Astrocyte (in vitro differentiated cells and primary cell): ENCODE results near the gene SYNRG. TPM values are rescaled to one million over a fixed set of nuclear protein-coding genes. Genes with fewer than 3 reads are reported as not detected.

Source experiments
- DNase-seq: peaks from one replicate; pipeline ENCODE4 v3.0.0-alpha.2; 2010; ENCODE audit warnings: low read depth
- FAIRE-seq: peaks from 2 replicates; lab custom pipeline; 2011; peaks lifted over from hg19 to GRCh38; lab: Jason Lieb, UNC
- H2AFZ ChIP-seq: 2 replicates; pipeline ENCODE4 v1.6.0; 2012; ENCODE audit warnings: low read depth, low read length, inconsistent platforms
- H3K27ac ChIP-seq: 2 replicates; pipeline ENCODE4 v1.5.1; 2011; ENCODE audit warnings: low read depth, low read length, inconsistent platforms
- H3K27me3 ChIP-seq: 2 replicates; pipeline ENCODE4 v1.6.0; 2011; ENCODE audit warnings: low read length, inconsistent platforms; ENCODE audit not compliant: insufficient read depth
- H3K36me3 ChIP-seq: 2 replicates; pipeline ENCODE4 v1.5.1; 2011; ENCODE audit warnings: low read length, inconsistent platforms; ENCODE audit not compliant: insufficient read depth
- H3K4me1 ChIP-seq: 2 replicates; pipeline ENCODE4 v1.5.1; 2011; ENCODE audit warnings: low read length, inconsistent platforms; ENCODE audit not compliant: insufficient read depth
- H3K4me2 ChIP-seq: 2 replicates; pipeline ENCODE4 v1.6.0; 2012; ENCODE audit warnings: low read length, inconsistent platforms
- H3K4me3 ChIP-seq: 2 replicates; pipeline ENCODE4 v1.5.1; 2011; ENCODE audit warnings: low read depth, mild to moderate bottlenecking, low read length, inconsistent platforms; ENCODE audit not compliant: insufficient read depth
- H3K79me2 ChIP-seq: 2 replicates; pipeline ENCODE4 v1.6.0; 2012; ENCODE audit warnings: mild to moderate bottlenecking, low read length, inconsistent platforms; ENCODE audit not compliant: insufficient read depth
- H3K9ac ChIP-seq: 2 replicates; pipeline ENCODE4 v1.6.0; 2012; ENCODE audit warnings: mild to moderate bottlenecking, low read length, inconsistent platforms
- H3K9me3 ChIP-seq: 2 replicates; pipeline ENCODE4 v1.5.1; 2012; ENCODE audit warnings: low read depth, mild to moderate bottlenecking, low read length, inconsistent platforms; ENCODE audit not compliant: insufficient read depth
- H4K20me1 ChIP-seq: 2 replicates; pipeline ENCODE4 v1.6.0; 2012; ENCODE audit warnings: low read length, inconsistent platforms; ENCODE audit not compliant: insufficient read depth
- H3K27ac Mint-ChIP-seq: one replicate; pipeline ENCODE4 v1.8.0; 2021; ENCODE audit warnings: mild to moderate bottlenecking, mixed read lengths; ENCODE audit not compliant: unreplicated experiment
- H3K27me3 Mint-ChIP-seq: one replicate; pipeline ENCODE4 v1.8.0; 2021; ENCODE audit warnings: low read depth, mixed read lengths; ENCODE audit not compliant: unreplicated experiment
- H3K36me3 Mint-ChIP-seq: one replicate; pipeline ENCODE4 v1.8.0; 2021; ENCODE audit warnings: low read depth, mixed read lengths; ENCODE audit not compliant: unreplicated experiment
- H3K4me1 Mint-ChIP-seq: one replicate; pipeline ENCODE4 v1.8.0; 2021; ENCODE audit warnings: low read depth, mixed read lengths; ENCODE audit not compliant: unreplicated experiment
- H3K4me3 Mint-ChIP-seq: one replicate; pipeline ENCODE4 v1.8.0; 2021; ENCODE audit warnings: mild to moderate bottlenecking, moderate library complexity, mixed read lengths; ENCODE audit not compliant: unreplicated experiment
- H3K9me3 Mint-ChIP-seq: one replicate; pipeline ENCODE4 v1.8.0; 2021; ENCODE audit warnings: mild to moderate bottlenecking, mixed read lengths; ENCODE audit not compliant: unreplicated experiment
- CTCF ChIP-seq: IDR thresholded peaks from 2 replicates; pipeline ENCODE4 v1.5.1; 2011; ENCODE audit warnings: low read depth, mild to moderate bottlenecking, inconsistent platforms, low read length, moderate library complexity; ENCODE audit not compliant: insufficient read depth
- EZH2 ChIP-seq: IDR thresholded peaks from 2 replicates; pipeline ENCODE4 v1.6.1; 2012; ENCODE audit warnings: mild to moderate bottlenecking, low read length, inconsistent platforms; ENCODE audit not compliant: insufficient read depth
- total RNA-seq: library from RNA; stranded (reverse); gene quantifications from 2 replicates; pipeline ENCODE4 v1.2.1, GENCODE V29; 2021

Gene SYNRG
- total RNA-seq, 1 donor from 2014 or later, result 31.3 TPM

DNA sequence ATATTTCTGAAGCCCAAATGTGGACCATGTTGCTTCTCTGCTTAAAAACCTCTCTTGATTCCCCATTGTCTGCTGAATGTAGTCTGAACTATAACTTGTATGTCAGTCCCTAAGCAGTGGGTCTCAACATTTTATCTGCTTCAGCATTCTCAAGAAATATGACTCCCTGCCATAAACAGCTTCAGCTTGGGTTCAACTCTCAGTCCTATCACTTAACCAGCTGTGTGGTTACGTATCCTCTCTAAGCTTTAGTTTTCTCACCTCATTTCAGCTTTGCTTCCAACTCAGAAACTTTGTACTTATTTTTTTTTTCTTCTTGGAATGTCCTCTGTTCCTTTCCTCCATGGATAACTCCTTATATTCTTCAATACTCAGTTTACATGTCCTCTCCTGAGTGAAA, 38.6 kb upstream of the SYNRG start:
- H3K27me3 Mint-ChIP-seq, result peaks cover 4% of the 10 kb centered on the region
- H3K36me3 ChIP-seq, result no peaks in the 10 kb centered on the region
- H3K9me3 Mint-ChIP-seq, result no peaks in the 10 kb centered on the region
- no peaks in the 10 kb centered on the region for H3K27me3 ChIP-seq
- H3K4me2 ChIP-seq, result peak overlapping the region; percentile 74
- peaks cover 17% of the 10 kb centered on the region for H3K4me1 ChIP-seq
- FAIRE-seq (no peak), DNase-seq (no peak)
- H3K36me3 Mint-ChIP-seq, result no peaks in the 10 kb centered on the region
- peaks cover 19% of the 10 kb centered on the region for H3K4me1 Mint-ChIP-seq
- H3K27ac Mint-ChIP-seq, result peak overlapping the region; percentile 43
- H3K9me3 ChIP-seq, result no peaks in the 10 kb centered on the region
- H3K79me2 ChIP-seq, result peaks cover 5% of the 10 kb centered on the region
- H3K27ac ChIP-seq, result no peak overlapping the region
- H3K4me3 ChIP-seq, result no peak overlapping the region
- TF ChIP-seq EZH2 (no peak), CTCF (no peak)
- no peaks in the 10 kb centered on the region for H4K20me1 ChIP-seq
- H2AFZ ChIP-seq, result no peak overlapping the region
- no peak overlapping the region for H3K4me3 Mint-ChIP-seq
- no peak overlapping the region for H3K9ac ChIP-seq

DNA sequence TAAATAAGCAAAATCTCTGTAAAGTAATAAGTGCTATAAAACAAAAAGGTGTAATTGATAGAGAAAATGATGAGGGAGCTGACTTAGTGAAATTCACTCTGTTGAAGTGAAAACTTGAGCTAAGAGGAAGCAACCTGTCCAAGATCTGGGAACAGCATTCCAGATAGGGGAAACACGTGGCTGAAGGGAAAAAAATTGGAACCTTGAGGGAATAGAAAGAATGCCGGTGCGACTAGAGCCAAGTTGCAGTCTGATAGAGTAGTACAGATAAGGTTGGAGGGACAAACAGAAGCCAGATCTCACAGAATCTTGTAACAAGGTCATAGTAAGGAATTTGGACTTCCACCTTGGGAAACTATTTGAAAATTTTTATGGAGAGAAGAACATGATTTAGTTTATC, 34.7 kb upstream of the SYNRG start:
- no peaks in the 10 kb centered on the region for H3K9me3 Mint-ChIP-seq
- FAIRE-seq, result no peak
- Histone ChIP-seq H3K36me3 (peaks cover 4% of the 10 kb centered on the region), H3K9me3 (no peaks in the 10 kb centered on the region), H4K20me1 (peaks cover 12% of the 10 kb centered on the region), H2AFZ (no peak overlapping the region), H3K79me2 (peaks cover 43% of the 10 kb centered on the region), H3K9ac (peak overlapping the region; percentile 95), H3K27ac (peak overlapping the region; percentile 94), H3K4me3 (peak overlapping the region; percentile 94), H3K27me3 (no peaks in the 10 kb centered on the region), H3K4me2 (peak overlapping the region; percentile 86), H3K4me1 (peaks cover 20% of the 10 kb centered on the region)
- H3K27ac Mint-ChIP-seq, result peak overlapping the region; percentile 95
- TF ChIP-seq CTCF, result no peak
- TF ChIP-seq EZH2, result no peak
- H3K4me1 Mint-ChIP-seq, result peaks cover 25% of the 10 kb centered on the region
- peaks cover 4% of the 10 kb centered on the region for H3K27me3 Mint-ChIP-seq
- H3K36me3 Mint-ChIP-seq, result peaks cover 2% of the 10 kb centered on the region
- peak overlapping the region; percentile 95 for H3K4me3 Mint-ChIP-seq
- DNase-seq, result peak; percentile 25

DNA sequence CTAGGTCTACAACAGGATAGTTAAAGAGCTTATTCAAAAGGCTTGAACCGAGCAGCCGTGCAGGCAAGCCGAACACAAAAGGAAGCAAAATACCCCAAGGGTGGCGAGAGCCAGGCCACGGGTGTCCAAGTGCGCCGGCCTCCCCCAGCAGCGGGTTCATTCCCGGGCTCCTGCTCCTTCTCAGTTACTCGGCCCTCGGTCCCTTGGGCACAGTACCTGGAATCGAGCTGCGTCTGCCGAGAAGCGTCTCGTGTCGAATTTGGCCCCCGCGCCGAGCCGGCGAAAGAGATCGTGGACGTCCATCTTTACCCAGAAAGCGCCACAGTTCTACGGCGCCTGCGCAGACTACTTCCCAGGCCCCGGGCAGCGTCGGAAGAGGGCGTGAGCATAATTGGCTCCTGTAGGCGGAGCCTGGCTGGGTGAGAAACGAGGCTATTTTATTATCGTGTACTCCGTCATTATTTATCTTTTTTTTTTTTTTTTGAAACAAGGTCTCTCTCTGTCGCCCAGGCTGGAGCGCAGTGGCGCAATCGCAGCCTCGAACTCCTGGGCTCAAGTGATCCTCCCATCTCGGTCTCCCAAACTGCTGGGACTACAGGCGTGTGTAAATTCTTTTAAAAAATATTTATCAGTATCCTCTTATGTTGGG, 34.0 kb upstream of the SYNRG start, which contains the start of gene DDX52:
TSS of gene DDX52 (minus strand) at position 329 of the 649 bp plus-strand sequence. CDS start at position 303, 26 bp downstream.
- Histone ChIP-seq H2AFZ (peak within 1 kb of the TSS; percentile 76), H3K4me1 (peaks cover 14% of the 10 kb centered on the region), H3K27ac (peak within 1 kb of the TSS; percentile 94), H4K20me1 (peaks cover 12% of the 10 kb centered on the region), H3K9ac (peak within 1 kb of the TSS; percentile 95), H3K4me3 (peak within 1 kb of the TSS; percentile 94), H3K9me3 (no peaks in the 10 kb centered on the region), H3K4me2 (peak within 1 kb of the TSS; percentile 86), H3K79me2 (peaks cover 46% of the 10 kb centered on the region), H3K36me3 (peaks cover 6% of the 10 kb centered on the region), H3K27me3 (no peaks in the 10 kb centered on the region)
- no peaks in the 10 kb centered on the region for H3K9me3 Mint-ChIP-seq
- peak within 1 kb of the TSS; percentile 95 for H3K27ac Mint-ChIP-seq
- peak within 1 kb of the TSS; percentile 95 for H3K4me3 Mint-ChIP-seq
- peaks cover 19% of the 10 kb centered on the region for H3K4me1 Mint-ChIP-seq
- H3K36me3 Mint-ChIP-seq, result peaks cover 4% of the 10 kb centered on the region
- peaks cover 4% of the 10 kb centered on the region for H3K27me3 Mint-ChIP-seq
- FAIRE-seq (no peak), DNase-seq (peak; percentile 68)
- TF ChIP-seq CTCF, result no peak
- no peak for TF ChIP-seq EZH2
